Smooth muscle cell (in vitro differentiated cells): ENCODE results near the gene BCAR3. TPM values are rescaled to one million over a fixed set of nuclear protein-coding genes. Genes with fewer than 3 reads are reported as not detected.

ENCODE experiments used
- DNase-seq: peaks from one replicate; lab custom pipeline; 2025; ENCODE audit not compliant: unreplicated experiment; lab: John Stamatoyannopoulos, UW
- H2AFZ ChIP-seq: fragments of 200-600 bp; sonication (generic); 2 replicates; pipeline ENCODE4 v1.6.0; 2016; ENCODE audit warnings: antibody characterized with exemption, low read depth, mild to moderate bottlenecking
- H3F3A ChIP-seq: fragments of 200-600 bp; sonication (generic); 2 replicates; pipeline ENCODE4 v1.6.0; 2017; ENCODE audit warnings: antibody characterized with exemption, low read depth
- H3K27ac ChIP-seq: fragments of 200-600 bp; sonication (generic); 2 replicates; pipeline ENCODE4 v1.5.1; 2016; ENCODE audit warnings: low read depth, mild to moderate bottlenecking
- H3K27me3 ChIP-seq: fragments of 200-600 bp; sonication (generic); 2 replicates; pipeline ENCODE4 v1.6.1; 2016; ENCODE audit warnings: low read depth, mild to moderate bottlenecking
- H3K36me3 ChIP-seq: fragments of 200-600 bp; sonication (generic); 2 replicates; pipeline ENCODE4 v1.5.1; 2016; ENCODE audit warnings: low read depth
- H3K4me1 ChIP-seq: fragments of 200-600 bp; sonication (generic); 2 replicates; pipeline ENCODE4 v1.5.1; 2016; ENCODE audit warnings: low read depth
- H3K4me2 ChIP-seq: fragments of 200-600 bp; sonication (generic); 2 replicates; pipeline ENCODE4 v1.6.0; 2016; ENCODE audit warnings: mild to moderate bottlenecking
- H3K4me3 ChIP-seq: fragments of 200-600 bp; sonication (generic); 2 replicates; pipeline ENCODE4 v1.5.1; 2016; ENCODE audit warnings: mild to moderate bottlenecking
- H3K79me2 ChIP-seq: fragments of 200-600 bp; sonication (generic); 2 replicates; pipeline ENCODE4 v1.6.0; 2016; ENCODE audit warnings: low read depth, mild to moderate bottlenecking
- H3K9ac ChIP-seq: fragments of 200-600 bp; sonication (generic); 2 replicates; pipeline ENCODE4 v1.6.0; 2016; ENCODE audit warnings: low read depth
- H3K9me3 ChIP-seq: fragments of 200-600 bp; sonication (generic); replicated peaks from 2 replicates; pipeline ENCODE4 v1.5.1; 2016; ENCODE audit warnings: low read depth
- H4K20me1 ChIP-seq: fragments of 200-600 bp; sonication (generic); 2 replicates; pipeline ENCODE4 v1.6.0; 2016; ENCODE audit warnings: low read depth
- CTCF ChIP-seq: fragments of 200-600 bp; sonication (generic); IDR thresholded peaks from 2 replicates; pipeline ENCODE4 v1.5.1; 2017; ENCODE audit warnings: borderline replicate concordance, mild to moderate bottlenecking, antibody characterized with exemption; ENCODE audit not compliant: insufficient read depth, poor library complexity, severe bottlenecking
- WGBS: methylation state at CpG from one replicate; pipeline ENCODE4 v1.1.7; 2016; ENCODE audit warnings: low lambda C conversion rate; 5-methylcytosine and 5-hydroxymethylcytosine counted together
- polyA plus RNA-seq: library from polyadenylated mRNA; unstranded; fragments of >200 nt; fragmentation: Nextera tagmentation; extraction: Ambion mirVana; gene quantifications from 2 replicates; pipeline ENCODE4 v1.2.1, GENCODE V29; 2016
- total RNA-seq: library from RNA; depleted of rRNA; stranded (reverse); fragments of >200 nt; gene quantifications from 2 replicates; pipeline ENCODE4 v1.2.3, GENCODE V29; 2014

The BCAR3 gene
- total and polyA plus RNA-seq, 2 experiments from 2014 or later = 21.4 to 24.9 TPM

GRCh38 chr1:93708734-93709481 is 27.3 kb upstream of the BCAR3 start:
- H3K27me3 ChIP-seq = no peaks in the 10 kb centered on the region
- no peaks in the 10 kb centered on the region for H3K79me2 ChIP-seq
- peak overlapping the region; percentile 40 for H2AFZ ChIP-seq
- H3K4me2 ChIP-seq = peak overlapping the region; percentile 38
- DNase-seq = no peak
- no peaks in the 10 kb centered on the region for H3F3A ChIP-seq
- WGBS = 29% methylated on average over 9 of the region's 9 CpGs
- no peaks in the 10 kb centered on the region for H3K9me3 ChIP-seq
- H3K36me3 ChIP-seq = no peaks in the 10 kb centered on the region
- no peak for TF ChIP-seq CTCF
- no peak overlapping the region for H3K9ac ChIP-seq
- H3K27ac ChIP-seq = no peak overlapping the region
- H3K4me3 ChIP-seq = no peak overlapping the region
- peaks cover 13% of the 10 kb centered on the region for H3K4me1 ChIP-seq
- H4K20me1 ChIP-seq = no peaks in the 10 kb centered on the region

GRCh38 chr1:93707956-93708355 is 26.3 kb upstream of the BCAR3 start:
- Histone ChIP-seq H3K4me3 (no peak overlapping the region), H3K36me3 (no peaks in the 10 kb centered on the region), H4K20me1 (no peaks in the 10 kb centered on the region), H3K4me1 (peaks cover 13% of the 10 kb centered on the region), H3K27ac (no peak overlapping the region), H3K27me3 (no peaks in the 10 kb centered on the region), H3F3A (no peaks in the 10 kb centered on the region), H3K79me2 (no peaks in the 10 kb centered on the region), H2AFZ (no peak overlapping the region), H3K9ac (no peak overlapping the region), H3K9me3 (no peaks in the 10 kb centered on the region), H3K4me2 (no peak overlapping the region)
- DNase-seq = no peak
- 86% methylated on average over 5 of the region's 5 CpGs for WGBS
- TF ChIP-seq CTCF = no peak

- Histone ChIP-seq H3K4me1 (peaks cover 29% of the 10 kb centered on the region), H3F3A (no peaks in the 10 kb centered on the region), H3K79me2 (no peaks in the 10 kb centered on the region), H3K9ac (no peak overlapping the region), H4K20me1 (no peaks in the 10 kb centered on the region), H3K27me3 (no peaks in the 10 kb centered on the region), H2AFZ (no peak overlapping the region), H3K9me3 (no peaks in the 10 kb centered on the region), H3K4me2 (no peak overlapping the region), H3K27ac (no peak overlapping the region), H3K36me3 (no peaks in the 10 kb centered on the region), H3K4me3 (no peak overlapping the region)
- WGBS = 100% methylated on average over 3 of the region's 3 CpGs
- DNase-seq = no peak
- no peak for TF ChIP-seq CTCF
Measured at GRCh38 chr1:93705892-93706500, 24.4 kb upstream of the BCAR3 start.
